Transverse colon (tissue), 4 donors: Measurements from ENCODE around the gene PLCXD3.

Experiments used
- CTCF ChIP-seq, 5 experiments: fragments of 200-600 bp in 3 of 5; fragments of 450-650 bp in 2 of 5; sonication (generic) in 3 of 5; IDR thresholded peaks; 1 replicate in 2 of 5; 2 replicates in 3 of 5; pipeline ENCODE4 v1.5.1; 2016 to 2017; ENCODE audit warnings: antibody characterized with exemption in 5 of 5, inconsistent platforms in 3 of 5, mild to moderate bottlenecking in 2 of 5, moderate library complexity in 1 of 5
- EP300 ChIP-seq: sonication (generic); formaldehyde crosslinking; IDR thresholded peaks from one replicate; pipeline ENCODE4 v1.6.1; 2017; ENCODE audit warnings: antibody characterized with exemption, low read depth
- POLR2AphosphoS5 ChIP-seq, 3 donors: sonication (generic); formaldehyde crosslinking; IDR thresholded peaks; one replicate each; pipeline ENCODE4 v1.6.1; 2016; ENCODE audit warnings: antibody characterized with exemption in 3 of 3

GRCh38 chr5:41519801-41520200 lies 9.4 kb upstream of the PLCXD3 start:
- TF ChIP-seq POLR2AphosphoS5 (IDR thresholded peaks at IDR 0.05): no peak
- no peak for TF ChIP-seq EP300
- peak in 2 of 5 experiments; percentile 9 to 17 for TF ChIP-seq CTCF (IDR thresholded peaks at IDR 0.05)
